A549 (cell line): ENCODE measurements around the gene CD48. TPM values are rescaled to one million over a fixed set of nuclear protein-coding genes. Genes with fewer than 3 reads are reported as not detected.

Source experiments
- ATAC-seq, 2 experiments: fragments of 200-7000 bp in 1 of 2; fragments of >200 bp in 1 of 2; cut with Nextera tagmentation in 1 of 2; cut with Tn5 transposase in 1 of 2; 3 replicates each; pipeline versions ENCODE4 v1.8.0 to v1.9.1; 2018 to 2020; ENCODE audit warnings: mild to moderate bottlenecking in 1 of 2, moderate library complexity in 1 of 2
- CTCF ChIA-PET: fragments of 300-600 bp; sonication (Branson Sonifier 250); formaldehyde crosslinking; extraction: SDS; loops from one replicate; lab custom pipeline; 2021; ENCODE audit warnings: antibody characterized with exemption, inconsistent platforms; lab: Yijun Ruan, JAX
- POLR2A ChIA-PET: fragments of 350-600 bp; formaldehyde crosslinking; extraction: SDS; loops from one replicate; lab custom pipeline; 2021; ENCODE audit warnings: antibody characterized with exemption, inconsistent platforms; lab: Yijun Ruan, JAX
- DNase-seq, 2 experiments: peaks; one replicate each; pipeline versions ENCODE4 v3.0.0 to v3.0.0-alpha.2; 2011 to 2016; ENCODE audit warnings: low read depth in 1 of 2, low spot score in 1 of 2
- FAIRE-seq: peaks from 2 replicates; lab custom pipeline; 2011; peaks lifted over from hg19 to GRCh38; lab: Jason Lieb, UNC
- H3K27ac ChIP-seq, 2 experiments: fragments of >200 bp; sonication (Bioruptor Twin); formaldehyde crosslinking; 3 replicates each; pipeline ENCODE4 v1.5.1; 2016 to 2017
- H3K4me1 ChIP-seq: fragments of >200 bp; sonication (Bioruptor Twin); formaldehyde crosslinking; 3 replicates; pipeline ENCODE4 v1.6.1; 2016
- H3K4me2 ChIP-seq: fragments of >200 bp; sonication (Bioruptor Twin); formaldehyde crosslinking; 3 replicates; pipeline ENCODE4 v1.6.1; 2016
- H3K4me3 ChIP-seq: fragments of >200 bp; sonication (Bioruptor Twin); formaldehyde crosslinking; 3 replicates; pipeline ENCODE4 v1.5.1; 2016
- H3K9me3 ChIP-seq: fragments of >200 bp; sonication (Bioruptor Twin); formaldehyde crosslinking; 3 replicates; pipeline ENCODE4 v1.6.1; 2016
- CBX8 ChIP-seq: fragments of 200-600 bp; sonication (generic); IDR thresholded peaks from 2 replicates; pipeline ENCODE4 v1.6.1; 2016
- CHD2 ChIP-seq: fragments of 150-350 bp; IDR thresholded peaks from 2 replicates; pipeline ENCODE4 v1.6.1; 2014; ENCODE audit warnings: low read length; ENCODE audit not compliant: partially characterized antibody
- E2F6 ChIP-seq: IDR thresholded peaks from 2 replicates; pipeline ENCODE4 v1.6.1; 2012; ENCODE audit warnings: low read depth, borderline replicate concordance
- ELK1 ChIP-seq: fragments of 150-350 bp; IDR thresholded peaks from 2 replicates; pipeline ENCODE4 v1.6.1; 2014; ENCODE audit warnings: low read depth, mild to moderate bottlenecking, low read length
- HOXB13 ChIP-seq: fragments of 250-450 bp; sonication (Bioruptor Pico); IDR thresholded peaks from 2 replicates; pipeline ENCODE4 v1.5.0; 2020; ENCODE audit warnings: low read depth, mild to moderate bottlenecking, moderate library complexity
- NPAS2 ChIP-seq: fragments of 250-450 bp; sonication (Bioruptor Pico); IDR thresholded peaks from 2 replicates; pipeline ENCODE4 v1.8.0; 2022; ENCODE audit warnings: mild to moderate bottlenecking, moderate library complexity, borderline replicate concordance
- PBX3 ChIP-seq: IDR thresholded peaks from 2 replicates; pipeline ENCODE4 v1.6.1; 2012
- REST ChIP-seq: fragments of 200-600 bp; sonication (generic); IDR thresholded peaks from 2 replicates; pipeline ENCODE4 v1.6.1; 2016; ENCODE audit warnings: antibody characterized with exemption, mild to moderate bottlenecking, moderate library complexity
- SMC3 ChIP-seq: fragments of >200 bp; sonication (Bioruptor Twin); formaldehyde crosslinking; IDR thresholded peaks from 3 replicates; pipeline ENCODE4 v1.6.1; 2018; ENCODE audit warnings: inconsistent platforms
- TFCP2L1 ChIP-seq: fragments of 250-450 bp; sonication (Bioruptor Pico); IDR thresholded peaks from 2 replicates; pipeline ENCODE4 v1.5.0; 2021; ENCODE audit warnings: mild to moderate bottlenecking
- ZC3H11A ChIP-seq: fragments of 450-650 bp; IDR thresholded peaks from 2 replicates; pipeline ENCODE4 v1.6.1; 2014; ENCODE audit warnings: antibody characterized with exemption, mild to moderate bottlenecking
- ZFP36 ChIP-seq: fragments of 450-650 bp; IDR thresholded peaks from 2 replicates; pipeline ENCODE4 v1.6.1; 2014; ENCODE audit warnings: borderline replicate concordance; ENCODE audit not compliant: partially characterized antibody
- WGBS: methylation state at CpG from one replicate; pipeline ENCODE4 v1.1.6; 2017; ENCODE audit errors: missing lambda C conversion rate; 5-methylcytosine and 5-hydroxymethylcytosine counted together
- polyA plus RNA-seq, 4 experiments: library from polyadenylated mRNA; depleted of rRNA in 3 of 4; stranded (reverse); fragments of >200 nt; fragmentation: RNase III in 1 of 4; extraction: RNeasy Plus Mini Kit Qiagen cat#74134 plus additional on column Dnase treatment in 1 of 4; gene quantifications; 2 replicates in 3 of 4; 3 replicates in 1 of 4; pipeline ENCODE4 v1.2.3, GENCODE V29; 2011 to 2017

Gene CD48
- polyA plus RNA-seq, 2 of the 4 experiments (the other 2 are of a cell fraction): not detected

- TF ChIP-seq CBX8 (no peak), REST (no peak), E2F6 (no peak), SMC3 (no peak), ZFP36 (no peak), NPAS2 (CRISPR knock-in tag) (no peak)
- POLR2A ChIA-PET: no interaction called here
- CTCF ChIA-PET: interaction anchor here (0.7 to 1.6 kb wide), 2 partner anchors 42 to 464 kb away, joined by 3 to 9 read pairs; no protein-coding TSS in a partner anchor
- DNase-seq (no peak), FAIRE-seq (no peak), ATAC-seq (no peak)
- H3K9me3 ChIP-seq: no peaks in the 10 kb centered on the region
- no peak overlapping the region for H3K27ac ChIP-seq
- 27% methylated on average over 2 of the region's 2 CpGs for WGBS
- H3K4me1 ChIP-seq: 0 out of 3 replicates have a peak, but pooled peaks cover 4% of the 10 kb centered on the region
- H3K4me3 ChIP-seq: no peak overlapping the region
- H3K4me2 ChIP-seq: no peak overlapping the region
Measured at GRCh38 chr1:160633330-160633903, 78.2 kb downstream of the CD48 start.

GRCh38 chr1:160631983-160632625 is 79.5 kb downstream of the CD48 start:
- WGBS: 66% methylated on average over 6 of the region's 6 CpGs
- no peak overlapping the region for H3K27ac ChIP-seq
- DNase-seq (no peak), FAIRE-seq (no peak), ATAC-seq (no peak)
- no peak for TF ChIP-seq ZC3H11A
- TF ChIP-seq ZFP36: no peak
- no peak for TF ChIP-seq TFCP2L1 (CRISPR knock-in tag)
- no peak for TF ChIP-seq ELK1
- no peak for TF ChIP-seq CHD2
- TF ChIP-seq PBX3: no peak
- TF ChIP-seq HOXB13 (CRISPR knock-in tag): no peak
- H3K4me1 ChIP-seq: no peaks in the 10 kb centered on the region
- H3K4me3 ChIP-seq: no peak overlapping the region
- ChIA-PET POLR2A (no interaction called here), CTCF (interaction anchor here (1.0 to 1.6 kb wide), 4 partner anchors 12 to 44 kb away, joined by 3 to 9 read pairs (median 3); no protein-coding TSS in a partner anchor)
- H3K4me2 ChIP-seq: no peak overlapping the region
- no peaks in the 10 kb centered on the region for H3K9me3 ChIP-seq
